GM19351 (cell line): ENCODE measurements around the gene SLC3A2.

Experiments used
- ATAC-seq: cut with Tn5 transposase; IDR thresholded peaks from one replicate; pipeline ENCODE4 v1.9.1; 2021; ENCODE audit warnings: mild to moderate bottlenecking, moderate library complexity; ENCODE audit not compliant: unreplicated experiment

SLC3A2 gene

DNA sequence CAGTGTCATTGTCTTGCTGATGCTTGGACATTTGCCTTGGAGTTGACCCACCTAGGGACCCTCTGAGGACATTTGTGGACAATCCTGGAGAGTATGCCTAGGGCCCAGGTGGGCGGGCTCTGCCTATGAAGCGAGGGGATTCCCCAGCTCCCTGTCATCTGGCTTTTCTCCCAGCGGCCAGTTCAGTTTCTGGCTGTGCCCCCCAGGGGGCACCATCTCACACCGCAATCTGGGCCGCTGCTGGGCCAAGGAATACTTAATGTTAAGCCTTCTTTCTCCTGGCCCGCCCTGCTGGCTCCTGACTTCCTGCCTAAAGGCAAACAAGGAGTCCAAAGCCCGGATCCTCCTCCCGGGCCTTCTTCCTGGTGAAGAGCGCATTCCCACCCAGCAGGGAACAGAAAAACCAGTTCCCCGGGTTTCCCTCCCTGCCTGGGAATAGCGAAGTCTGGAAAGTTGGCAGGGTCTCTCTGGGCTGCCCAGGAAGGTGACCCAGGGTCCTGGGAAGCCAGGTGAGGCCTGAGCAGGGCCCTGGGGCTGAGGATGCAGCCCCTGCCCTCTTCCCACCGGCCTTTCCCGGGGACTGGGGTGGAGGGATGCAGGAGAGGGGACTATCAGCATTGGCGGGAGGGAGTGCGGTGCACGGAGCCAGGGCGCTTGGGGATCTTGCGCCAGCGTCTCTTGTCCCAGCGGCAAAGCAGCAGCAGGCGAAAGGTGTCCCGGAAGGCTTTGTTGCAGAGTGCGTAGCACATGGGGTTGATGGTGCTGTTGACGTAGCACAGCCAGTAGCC lies 28.6 kb downstream of the SLC3A2 start:
- no peak for ATAC-seq

DNA sequence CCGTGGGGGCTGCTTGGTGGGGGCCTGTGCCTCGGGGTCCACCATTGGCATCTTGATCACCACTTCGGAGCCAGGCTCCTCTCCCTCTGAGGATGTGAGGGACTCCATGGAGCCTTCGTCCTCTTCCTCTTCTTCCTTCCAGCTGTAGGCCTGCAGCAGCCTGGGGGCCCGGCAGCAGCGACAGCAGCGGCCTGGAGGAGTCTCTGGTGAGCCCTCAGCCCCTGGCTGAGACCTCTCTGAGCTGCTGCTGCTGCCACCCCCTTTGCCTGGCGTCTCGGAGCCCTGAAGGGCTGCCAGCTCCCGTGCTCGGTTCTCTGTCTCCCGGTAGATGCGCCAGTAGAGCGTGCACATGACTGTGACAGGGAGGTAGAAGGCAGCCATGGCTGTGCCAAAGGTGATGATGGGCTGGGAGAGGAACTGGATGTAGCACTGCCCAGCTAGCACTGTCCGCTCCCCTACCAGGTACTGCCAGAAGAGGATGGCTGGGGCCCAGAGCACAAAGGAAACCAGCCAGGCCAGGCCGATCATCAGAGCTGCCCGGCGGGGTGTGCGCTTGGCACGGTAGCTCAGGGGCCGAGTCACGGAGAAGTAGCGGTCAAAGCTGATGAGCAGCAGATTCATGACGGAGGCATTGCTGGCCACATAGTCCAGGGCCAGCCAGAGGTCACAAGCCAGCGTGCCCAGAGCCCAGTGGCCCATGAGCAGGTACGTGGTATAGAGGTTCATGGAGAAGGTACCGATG lies 29.6 kb downstream of the SLC3A2 start:
- ATAC-seq: no peak

DNA sequence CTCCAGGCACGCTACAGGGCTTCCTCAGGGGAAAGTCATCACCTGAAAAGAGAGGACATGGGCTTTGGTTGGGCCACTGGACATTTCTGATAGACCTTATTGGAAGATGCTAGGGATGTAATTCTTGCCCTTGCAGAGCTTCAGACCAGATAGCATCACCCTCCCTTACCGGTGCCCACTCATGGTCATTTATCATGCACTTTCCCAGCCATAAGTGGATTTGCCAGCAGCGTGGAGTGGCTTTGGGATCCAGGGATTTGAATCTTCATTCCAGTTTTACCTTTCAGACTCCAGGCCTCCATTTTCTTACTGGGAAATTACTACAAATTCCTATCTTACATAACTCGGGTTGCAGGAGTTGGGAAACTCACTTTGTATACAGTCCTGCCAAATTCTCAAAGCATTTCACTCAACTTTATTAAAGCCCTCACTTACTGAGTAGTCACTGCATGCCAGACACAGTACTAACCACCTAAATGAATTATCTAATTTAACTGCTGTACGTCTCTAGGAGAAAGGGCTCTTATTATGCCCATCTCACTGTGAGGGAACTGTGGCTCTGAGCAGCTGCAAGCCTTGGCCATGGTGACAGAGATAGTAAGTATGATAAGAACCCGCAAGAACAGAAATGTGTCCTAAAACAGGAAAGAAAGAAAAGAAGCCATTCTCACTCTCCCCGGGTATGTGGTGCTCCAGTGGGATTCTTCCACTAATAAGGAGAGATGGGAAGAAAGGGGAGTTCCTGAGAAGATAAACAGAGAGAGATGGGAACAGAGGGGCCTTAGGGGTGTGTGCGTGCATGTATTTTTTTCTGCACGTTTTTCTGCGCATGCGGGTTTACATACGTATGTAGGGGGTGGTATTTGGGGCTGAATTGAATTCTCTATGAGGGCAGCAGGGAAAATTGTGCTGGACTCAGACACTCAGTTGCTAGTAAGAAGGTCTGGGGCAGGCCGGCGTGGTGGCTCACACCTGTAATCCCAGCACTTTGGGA lies 30.7 kb downstream of the SLC3A2 start:
- ATAC-seq: no peak

DNA sequence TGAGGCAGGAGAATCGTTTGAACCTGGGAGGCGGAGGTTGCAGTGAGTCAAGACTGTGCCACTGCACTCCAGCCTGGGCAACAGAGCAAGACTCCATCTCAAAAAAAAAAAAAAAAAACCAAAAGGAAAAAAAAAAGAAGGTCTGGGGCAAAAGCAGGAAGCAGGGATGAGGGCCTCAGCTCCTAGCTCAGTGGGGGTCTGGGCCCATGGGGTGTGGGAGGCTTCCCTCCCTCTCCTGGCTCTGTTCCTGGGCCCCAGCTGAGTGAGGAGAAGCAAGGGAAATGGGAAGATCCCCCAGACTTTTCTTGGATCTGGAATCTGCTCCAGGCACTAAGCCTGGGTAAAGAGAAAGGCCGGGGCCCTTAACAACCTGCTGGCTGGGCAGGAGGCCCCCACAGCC lies 31.6 kb downstream of the SLC3A2 start:
- ATAC-seq: no peak

DNA sequence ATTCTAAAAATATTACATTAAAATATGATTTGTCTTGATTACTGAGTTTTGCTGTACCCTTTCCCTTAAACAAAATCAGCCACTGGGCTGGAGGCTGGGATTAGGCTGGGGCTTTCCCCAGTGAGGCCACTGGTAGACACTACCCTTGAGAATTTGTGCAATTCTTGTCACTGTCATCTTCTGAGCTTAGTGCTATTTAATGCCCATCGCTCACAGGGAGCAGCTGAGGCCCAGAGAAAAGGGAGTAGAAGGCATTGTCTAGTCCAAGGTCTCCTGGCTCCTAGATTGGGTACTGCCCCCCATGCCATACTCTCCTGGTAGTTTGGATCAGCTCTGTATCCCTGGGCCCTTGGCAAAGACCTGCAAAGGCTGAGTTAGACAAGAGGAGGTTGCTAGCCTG lies 33.7 kb downstream of the SLC3A2 start:
- no peak for ATAC-seq

DNA sequence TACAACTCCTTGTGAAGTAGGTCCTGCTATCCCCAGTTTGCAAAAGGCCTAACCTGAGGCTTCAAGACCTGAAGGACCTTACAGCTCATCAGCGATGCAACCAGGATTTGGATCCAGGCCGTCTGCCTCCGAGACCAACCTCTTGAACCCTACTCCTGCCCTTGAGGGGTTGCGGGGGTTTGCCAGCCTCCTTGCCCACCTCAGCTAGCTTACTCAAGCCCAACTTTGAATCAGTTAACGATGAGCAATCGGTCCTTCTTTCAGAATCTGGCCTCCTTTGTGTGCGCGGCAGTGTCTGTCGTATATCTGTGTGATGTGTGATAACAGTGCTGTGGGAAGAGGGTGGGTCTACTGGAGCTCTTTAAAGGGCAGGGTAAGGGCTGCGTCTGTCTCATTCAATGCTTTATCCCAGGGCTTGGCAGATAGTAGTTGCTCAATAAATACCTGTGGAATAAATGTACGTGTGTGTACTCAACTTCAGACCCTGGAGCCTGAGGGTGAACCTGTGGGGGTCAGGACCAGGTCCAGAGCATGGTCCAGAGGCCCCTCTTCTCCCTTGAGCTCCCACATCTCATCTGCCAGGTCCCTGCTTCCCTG lies 37.3 kb downstream of the SLC3A2 start:
- no peak for ATAC-seq

DNA sequence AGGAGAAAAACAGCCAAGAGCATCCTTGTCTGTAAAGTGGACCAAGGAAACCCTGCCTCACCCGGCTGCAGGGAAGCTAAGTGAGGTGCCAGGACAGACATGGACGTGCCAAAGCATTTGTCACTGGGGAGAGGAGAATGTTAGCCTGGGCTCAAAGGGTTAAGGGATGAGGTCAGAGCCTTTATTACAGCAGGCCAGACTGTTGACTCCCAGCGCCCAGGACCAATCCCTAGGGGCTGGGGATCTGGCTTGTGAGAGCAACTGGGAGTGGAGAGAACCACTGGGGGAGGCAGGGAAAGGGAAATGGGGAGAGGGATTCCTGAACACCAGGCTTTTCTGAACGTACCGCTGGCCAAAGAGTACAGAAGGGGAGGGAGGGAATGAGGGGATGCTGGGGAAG lies 37.8 kb downstream of the SLC3A2 start:
- ATAC-seq: no peak

DNA sequence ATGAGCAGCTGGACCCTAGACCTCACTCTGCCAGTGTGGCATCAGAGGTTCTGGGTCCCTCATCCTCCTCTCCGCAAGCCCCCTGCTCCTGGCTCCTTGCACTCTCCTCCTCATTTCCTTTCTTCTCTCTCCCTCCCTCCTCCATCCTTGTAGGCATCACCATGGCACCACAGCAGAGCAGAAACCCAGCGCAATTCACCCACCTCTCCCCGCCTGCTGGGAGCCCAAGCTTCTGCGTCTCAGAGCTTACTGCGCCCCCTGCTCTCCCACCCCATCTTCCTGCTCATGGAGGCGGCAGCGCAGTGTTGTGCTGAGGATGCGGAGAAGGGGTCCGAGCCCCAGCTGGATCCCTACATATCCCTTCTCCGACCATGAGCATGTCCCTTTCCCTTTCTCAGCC lies 38.8 kb downstream of the SLC3A2 start:
- ATAC-seq: no peak

DNA sequence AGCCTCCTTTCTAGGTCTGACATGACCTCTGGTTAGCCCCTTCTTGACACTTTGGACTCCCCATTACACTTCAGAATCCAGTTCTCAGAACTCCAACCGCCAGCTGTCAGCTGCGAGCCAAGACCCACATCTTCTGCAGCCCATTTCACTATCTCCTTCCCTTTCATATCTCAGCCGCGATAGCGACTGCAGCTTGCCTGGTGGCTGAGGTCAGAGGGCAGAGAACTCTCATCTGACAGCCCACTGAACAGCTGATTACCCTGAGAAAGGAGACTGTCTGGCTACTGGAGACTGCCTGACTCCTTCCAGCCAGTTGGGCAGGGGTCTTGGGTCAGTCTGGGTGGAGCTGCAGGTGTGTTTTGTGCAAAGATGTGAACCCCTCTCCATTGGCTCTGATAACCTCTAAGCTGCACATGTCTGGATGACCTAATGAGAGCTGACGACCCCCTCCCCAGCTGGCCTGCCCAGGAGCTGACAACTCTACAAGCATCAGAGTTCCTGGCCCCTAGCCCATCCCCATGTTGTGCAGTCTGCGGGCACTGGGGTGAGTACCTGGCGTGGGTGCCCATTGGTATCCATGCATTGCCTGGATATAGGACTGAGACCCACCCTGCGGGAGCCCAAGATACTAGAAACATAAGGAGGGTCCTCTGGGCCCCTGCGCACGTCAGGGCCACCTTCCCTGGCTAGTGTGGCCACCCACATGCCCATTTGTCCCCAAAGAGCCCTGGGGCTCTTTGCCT lies 39.4 kb downstream of the SLC3A2 start:
- ATAC-seq: no peak

DNA sequence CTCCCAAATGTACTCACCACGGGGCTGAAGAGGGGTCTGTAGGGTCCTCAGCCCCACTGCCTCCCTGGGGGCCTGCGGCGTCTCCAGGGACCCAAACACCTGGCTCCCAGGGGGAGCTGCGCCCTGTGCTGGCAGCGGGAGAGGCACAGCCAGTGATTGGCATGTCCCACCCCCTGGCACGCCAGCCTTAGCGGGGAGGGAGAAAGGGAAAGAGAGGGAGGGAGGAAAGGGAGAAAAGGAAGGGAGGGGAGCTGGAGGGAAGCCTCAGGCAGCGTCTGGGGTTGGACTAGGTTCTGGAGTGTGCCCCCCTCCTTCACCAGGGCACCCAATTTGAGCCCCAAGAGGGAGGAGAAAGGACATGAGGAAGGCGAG lies 40.5 kb downstream of the SLC3A2 start, which contains the start of gene CHRM1:
Gene CHRM1 (minus strand): TSS at position 163 of the 372 bp plus-strand sequence. CDS start 10,263 bp downstream, outside the sequence.
- ATAC-seq: no peak

DNA sequence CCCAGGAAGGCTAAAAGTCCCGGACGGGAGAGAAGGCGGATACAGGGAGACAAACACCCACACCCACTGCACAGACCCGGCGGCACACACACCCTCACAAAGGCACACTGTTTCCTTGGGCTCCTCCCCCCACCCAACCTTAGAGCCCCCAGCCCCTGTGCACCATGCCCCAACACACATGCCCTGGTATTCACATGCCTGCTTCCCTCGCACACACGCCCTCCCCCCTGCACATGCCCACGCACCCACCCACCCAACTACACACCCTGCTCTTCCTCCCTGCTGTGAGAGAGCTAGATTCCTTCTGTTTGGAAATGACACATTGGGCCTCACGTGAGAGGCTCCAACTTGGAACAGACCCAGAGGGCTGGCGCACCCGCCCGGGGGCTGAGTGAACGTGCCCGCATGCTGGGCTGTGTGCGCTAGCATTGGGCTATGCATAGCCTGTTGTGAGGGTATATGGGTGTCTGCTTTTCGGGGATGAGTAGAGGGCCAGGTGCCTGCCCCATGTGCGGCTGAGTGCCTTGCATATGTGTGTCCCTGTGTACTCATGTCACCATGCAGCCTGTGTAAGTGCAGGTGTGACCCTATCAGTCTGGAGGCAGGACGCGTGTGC lies 41.0 kb downstream of the SLC3A2 start:
- ATAC-seq: no peak

DNA sequence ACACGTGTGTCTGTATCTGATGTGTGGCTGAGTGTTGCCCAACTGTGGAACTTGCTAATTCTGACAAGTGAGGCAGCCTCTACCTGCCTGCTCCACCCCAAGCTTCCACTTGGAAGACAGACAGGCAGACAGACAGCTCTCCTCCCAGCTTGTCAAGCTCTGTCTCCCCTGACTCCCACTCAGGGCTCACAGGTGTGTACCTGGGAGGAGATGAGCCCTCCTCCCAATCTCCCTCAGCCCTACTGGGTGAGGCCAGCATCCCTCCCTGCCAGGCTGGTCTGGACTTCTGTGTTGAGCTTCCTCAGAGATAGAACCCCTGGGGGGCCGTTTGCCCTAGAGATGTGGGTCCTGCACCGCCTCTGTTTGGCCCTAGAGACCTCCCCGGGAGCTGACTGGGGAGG lies 41.5 kb downstream of the SLC3A2 start:
- no peak for ATAC-seq

DNA sequence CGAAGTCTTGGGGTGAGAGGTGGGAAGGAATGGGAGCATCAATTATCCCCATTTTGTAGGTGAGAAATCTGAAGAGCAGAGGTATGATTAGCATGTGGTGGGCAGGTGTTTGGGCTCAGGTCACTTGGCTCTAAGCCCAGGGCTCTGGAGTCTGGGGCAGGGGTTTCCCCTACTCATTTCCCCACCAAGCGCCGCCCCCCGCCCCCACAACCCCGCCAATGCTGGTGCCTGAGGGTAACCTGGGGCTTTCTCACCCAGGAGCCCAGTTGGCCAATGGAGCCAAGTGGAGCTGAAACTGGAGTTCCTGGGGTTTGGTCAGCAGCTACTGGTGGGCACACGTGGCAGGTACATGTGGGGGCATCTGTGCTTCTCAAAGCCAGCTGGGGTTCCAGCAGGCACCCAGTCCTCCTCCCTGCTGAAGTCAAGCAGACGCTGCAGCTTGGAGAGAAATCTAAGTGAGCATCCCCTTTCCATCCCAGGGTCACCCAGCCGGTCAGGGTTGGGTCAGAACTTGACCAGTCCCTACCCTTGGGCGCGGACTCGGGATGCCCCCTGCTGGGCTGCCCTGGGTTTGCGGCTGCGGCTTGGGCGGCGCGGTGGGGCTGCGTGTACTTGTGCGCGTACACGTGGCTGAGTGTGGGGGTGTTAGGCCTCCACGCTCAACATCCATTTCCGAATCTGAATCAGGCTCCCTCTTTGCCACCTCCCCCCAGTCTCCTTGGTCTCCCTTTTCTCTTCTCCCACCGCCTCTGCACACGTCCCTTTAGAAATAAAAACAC lies 42.1 kb downstream of the SLC3A2 start:
- ATAC-seq: no peak

DNA sequence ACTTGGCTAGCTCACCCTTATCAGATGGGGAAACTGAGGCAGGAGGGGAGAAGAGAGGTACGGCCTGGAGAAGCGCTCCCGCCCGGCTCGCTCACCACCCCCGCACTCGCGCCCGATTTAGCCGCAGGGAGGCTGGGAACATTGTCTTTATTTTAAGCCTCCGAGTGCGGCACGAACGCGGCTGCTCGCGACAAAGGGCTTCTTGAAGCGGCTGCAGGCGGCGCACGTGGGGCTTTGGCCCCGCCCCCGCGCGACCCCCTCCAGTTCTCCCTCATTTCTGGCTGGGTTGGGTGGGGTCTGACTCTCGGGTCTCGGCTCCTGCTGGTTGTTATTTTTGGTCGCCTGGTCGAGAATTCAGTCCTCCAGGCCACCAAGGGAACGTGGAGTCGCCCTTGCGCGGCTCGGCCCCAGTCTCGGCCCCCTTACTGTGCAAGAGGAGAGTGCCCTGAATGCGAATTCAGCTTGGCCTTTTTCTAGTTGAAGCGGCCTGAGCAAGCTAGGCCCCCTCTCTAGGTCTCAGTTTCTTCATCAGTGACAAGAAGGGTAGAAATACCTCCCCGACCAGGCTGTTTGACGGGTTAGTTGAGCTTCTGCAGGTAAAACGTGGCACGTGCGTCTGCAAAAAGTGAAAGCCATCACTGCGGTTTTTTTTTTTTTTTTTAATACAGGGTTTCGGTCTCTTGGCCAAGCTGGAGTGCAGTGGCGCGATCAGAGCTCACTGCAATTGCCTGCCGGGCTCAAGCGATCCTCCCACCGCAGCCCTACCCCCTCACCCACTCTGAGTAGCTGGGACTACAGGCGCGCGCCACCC lies 43.1 kb downstream of the SLC3A2 start:
- ATAC-seq: peak; percentile 52

DNA sequence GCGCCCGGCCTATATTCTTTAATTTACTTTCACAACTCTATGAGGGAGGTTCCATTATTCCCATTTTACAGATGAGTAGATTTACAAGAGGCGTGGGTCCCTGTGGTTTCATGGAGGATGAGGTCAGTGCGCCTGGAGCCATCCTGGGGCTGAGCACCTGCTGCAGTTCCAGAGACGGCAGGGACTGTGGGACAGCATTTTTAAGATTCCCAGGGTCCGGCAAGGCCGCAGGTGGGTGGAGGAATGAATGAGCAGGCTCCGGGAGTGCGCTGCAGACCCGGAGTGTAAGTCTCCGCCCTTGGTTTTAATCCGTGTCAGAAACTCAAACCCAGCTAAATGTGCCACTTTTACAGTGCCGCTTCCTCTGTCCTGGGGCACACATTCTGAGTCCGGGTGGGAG lies 44.6 kb downstream of the SLC3A2 start:
- no peak for ATAC-seq

DNA sequence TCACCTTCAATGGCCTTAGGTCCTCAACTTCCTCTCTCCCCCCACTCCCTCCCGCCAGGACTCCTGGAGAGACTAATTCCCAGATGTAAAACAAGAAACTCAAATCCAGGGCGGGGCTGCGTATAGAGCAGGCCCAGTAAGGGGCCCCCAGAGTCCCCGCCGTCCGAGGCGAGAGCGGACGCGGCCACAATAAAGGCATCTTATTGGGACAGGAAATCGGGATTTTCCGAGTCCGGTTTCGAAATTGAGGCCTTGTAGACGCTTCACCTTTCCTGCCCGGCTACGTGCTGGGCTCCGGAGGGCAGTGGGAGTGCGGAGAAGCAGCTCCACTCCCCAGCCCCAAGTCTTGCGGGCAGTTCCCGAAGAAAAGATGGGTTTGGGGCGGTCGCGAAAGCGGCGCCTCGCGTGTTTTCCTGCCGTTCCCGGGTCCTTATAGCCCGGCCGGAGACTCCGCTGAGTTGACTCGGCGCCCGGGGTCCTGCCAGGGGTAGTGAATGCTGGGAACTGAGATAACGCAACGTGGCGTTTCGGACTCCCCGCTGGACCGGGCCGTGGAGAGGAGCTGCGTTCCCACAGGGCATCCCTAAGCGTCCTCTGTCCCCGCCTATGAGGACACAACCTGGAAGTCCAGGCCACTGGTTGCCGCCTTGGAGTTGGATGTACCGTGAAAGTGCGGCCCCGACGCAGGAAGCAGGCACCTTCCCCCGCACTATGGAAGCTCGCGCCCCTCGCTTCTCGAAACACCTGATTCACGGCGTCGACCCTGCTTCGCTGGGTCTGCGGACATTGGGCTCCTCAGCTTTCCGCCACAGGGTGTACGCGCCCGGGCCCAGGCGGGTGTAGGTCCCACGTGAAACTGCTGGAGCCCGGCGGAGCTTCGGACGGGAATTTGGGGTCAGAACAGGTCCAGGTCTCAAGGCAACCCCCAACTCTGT lies 45.3 kb downstream of the SLC3A2 start:
- no peak for ATAC-seq
